Measurements from ENCODE around the gene PCDHGB2. TPM values are rescaled to one million over a fixed set of nuclear protein-coding genes. Genes with fewer than 3 reads are reported as not detected.
"Not testable (repeated sequence)": the region's sequence is repeated elsewhere in the genome, so short reads cannot be mapped to it uniquely, and the experiment has no call there.

PCDHGB2 gene
- total and polyA plus RNA-seq, 2 of the 8 experiments (the other 6 are each of a cell fraction or from before 2014, with no cell fraction given), result 1.9 to 2.9 TPM

GRCh38 chr5:141338538-141339306 lies 21.1 kb upstream of the PCDHGB2 start, which contains the start of gene PCDHGA2 (continued):
- TF ChIP-seq EZH2 (IDR thresholded peaks at IDR 0.05; ENCODE audit: low read depth, low read length, severe bottlenecking), result no peak

GRCh38 chr5:141340781-141341354 lies 18.9 kb upstream of the PCDHGB2 start:
- H4K20me1 ChIP-seq (replicated peaks in 1 of 2; ENCODE audit: control insufficient read depth in 1 of 2, insufficient read depth in 2 of 2, low read length in 2 of 2); H3K4me3 ChIP-seq (ENCODE audit: extremely low read depth in 1 of 4, insufficient read depth in 2 of 4, low read depth in 3 of 4, low read length in 4 of 4); DNase-seq (ENCODE audit: low read depth in 1 of 2, low spot score in 2 of 2); H3K4me1 ChIP-seq (replicated peaks in 1 of 4; ENCODE audit: control insufficient read depth in 3 of 4, insufficient read depth in 4 of 4, low read length in 3 of 4); H2BK20ac ChIP-seq (ENCODE audit: low read length); POLR2A ChIA-PET (ENCODE audit: partially characterized antibody); H3K36me3 ChIP-seq (ENCODE audit: control insufficient read depth in 2 of 4, insufficient read depth in 4 of 4, low read length in 3 of 4); H3K79me1 ChIP-seq (ENCODE audit: low read depth, low read length); H4K5ac ChIP-seq (ENCODE audit: insufficient read length, low read depth, low read length); H3K23me2 ChIP-seq (ENCODE audit: low read depth, low read length); H3K27me3 ChIP-seq (replicated peaks in 1 of 4; ENCODE audit: control insufficient read depth in 3 of 4, extremely low read depth in 1 of 4, insufficient read depth in 3 of 4, low read length in 3 of 4); H3K79me2 ChIP-seq (ENCODE audit: control insufficient read depth in 1 of 2, insufficient read depth in 2 of 2, low read length in 2 of 2); H3K27ac ChIP-seq (ENCODE audit: low read depth, low read length); H2AK5ac ChIP-seq (ENCODE audit: low read depth, low read length); H3K9ac ChIP-seq (replicated peaks in 1 of 4; ENCODE audit: extremely low read depth in 1 of 4, low read depth in 3 of 4, low read length in 3 of 4); H4K91ac ChIP-seq (replicated peaks; ENCODE audit: insufficient read length, low read length); H3K56ac ChIP-seq (replicated peaks; ENCODE audit: insufficient read length, low read depth, low read length); H3K18ac ChIP-seq (ENCODE audit: extremely low read depth, low read length); H3K23ac ChIP-seq (ENCODE audit: insufficient read length); H3K4ac ChIP-seq (replicated peaks; ENCODE audit: insufficient read length, low read depth, low read length); H3K14ac ChIP-seq (ENCODE audit: insufficient read length); H2BK5ac ChIP-seq (ENCODE audit: low read depth, low read length); H4K8ac ChIP-seq (ENCODE audit: extremely low read depth, insufficient read depth, low read length); H2AFZ ChIP-seq (ENCODE audit: low read length); H2BK120ac ChIP-seq (replicated peaks; ENCODE audit: low read depth, low read length); FAIRE-seq; H3K4me2 ChIP-seq (ENCODE audit: insufficient read depth in 1 of 2, low read depth in 2 of 2, low read length in 2 of 2); H2BK12ac ChIP-seq (ENCODE audit: low read depth, low read length); H2BK15ac ChIP-seq (ENCODE audit: low read length): not testable (repeated sequence)
- peaks cover 33 to 43% of the 10 kb centered on the region in 2 experiments; a peak in 3 of 4 replicates for H3K9me3 ChIP-seq (ENCODE audit: insufficient read depth in 2 of 2, low read depth in 1 of 2, low read length in 1 of 2)
- WGBS, 2 experiments (ENCODE audit: extremely low coverage in 1 of 2, insufficient coverage in 1 of 2, insufficient read length in 1 of 2, insufficient replicate concordance in 2 of 2, low coverage in 1 of 2, low lambda C conversion rate in 2 of 2, missing lambda C conversion rate in 1 of 2), result 95% methylated on average over 32 of the region's 45 CpGs; no CpG with 5 or more reads in 1 of the 2 experiments
- CTCF ChIA-PET (ENCODE audit: partially characterized antibody), result interaction anchor here (0.6 to 4.8 kb wide), 3 partner anchors 21 to 117 kb away, joined by 3 to 22 read pairs (median 21); partner anchors contain the start of genes PCDHB15 and TAF7

Measured in H1 (cell line).